Measurements from ENCODE around the gene NETO1.

Gene NETO1

GRCh38 chr18:72830109-72830508 lies 37.7 kb downstream of the NETO1 start:
- H3K4me3 ChIP-seq (ENCODE audit: control insufficient read depth, low read depth, low read length): no peak overlapping the region
- DNase-seq (ENCODE audit: low read depth): no peak
- no peak for TF ChIP-seq CTCF (IDR thresholded peaks at IDR 0.05; ENCODE audit: control insufficient read depth, insufficient read depth, low read depth, low read length, missing control alignments)

- no peak overlapping the region for H3K4me3 ChIP-seq (ENCODE audit: control insufficient read depth, low read depth, low read length)
Observed at GRCh38 chr18:72828601-72829000, 39.2 kb downstream of the NETO1 start.

GRCh38 chr18:72826736-72827135 lies 41.1 kb downstream of the NETO1 start:
- H3K4me3 ChIP-seq (ENCODE audit: control insufficient read depth, low read depth, low read length): no peak overlapping the region
- TF ChIP-seq CTCF (IDR thresholded peaks at IDR 0.05; ENCODE audit: control insufficient read depth, insufficient read depth, low read depth, low read length, missing control alignments): no peak
- no peak for DNase-seq (ENCODE audit: low read depth)

More at GRCh38 chr18:72828601-72829000, 39.2 kb downstream of the NETO1 start:
- no peak for TF ChIP-seq CTCF (IDR thresholded peaks at IDR 0.05; ENCODE audit: control insufficient read depth, insufficient read depth, low read depth, low read length, missing control alignments)
- DNase-seq (ENCODE audit: low read depth): no peak

GRCh38 chr18:72823345-72823744 lies 44.4 kb downstream of the NETO1 start:
- no peak overlapping the region for H3K4me3 ChIP-seq (ENCODE audit: control insufficient read depth, low read depth, low read length)
- DNase-seq (ENCODE audit: low read depth): no peak
- no peak for TF ChIP-seq CTCF (IDR thresholded peaks at IDR 0.05; ENCODE audit: control insufficient read depth, insufficient read depth, low read depth, low read length, missing control alignments)

GRCh38 chr18:72822202-72822601 lies 45.6 kb downstream of the NETO1 start:
- DNase-seq (ENCODE audit: low read depth): no peak
- no peak overlapping the region for H3K4me3 ChIP-seq (ENCODE audit: control insufficient read depth, low read depth, low read length)
- no peak for TF ChIP-seq CTCF (IDR thresholded peaks at IDR 0.05; ENCODE audit: control insufficient read depth, insufficient read depth, low read depth, low read length, missing control alignments)

GRCh38 chr18:72820571-72820970 lies 47.2 kb downstream of the NETO1 start:
- TF ChIP-seq CTCF (IDR thresholded peaks at IDR 0.05; ENCODE audit: control insufficient read depth, insufficient read depth, low read depth, low read length, missing control alignments): no peak
- H3K4me3 ChIP-seq (ENCODE audit: control insufficient read depth, low read depth, low read length): no peak overlapping the region
- DNase-seq (ENCODE audit: low read depth): no peak

GRCh38 chr18:72819050-72819449 lies 48.7 kb downstream of the NETO1 start:
- TF ChIP-seq CTCF (IDR thresholded peaks at IDR 0.05; ENCODE audit: control insufficient read depth, insufficient read depth, low read depth, low read length, missing control alignments): no peak
- no peak for DNase-seq (ENCODE audit: low read depth)

More at GRCh38 chr18:72819050-72819449, 48.7 kb downstream of the NETO1 start:
- no peak overlapping the region for H3K4me3 ChIP-seq (ENCODE audit: control insufficient read depth, low read depth, low read length)

Data from AG09309 (cell line).